SK-N-SH treated with all-trans-retinoic acid at 6 μM for 48 hours (cell line): ENCODE results near the gene GRK4.
"Not testable (repeated sequence)": the region's sequence is repeated elsewhere in the genome, so short reads cannot be mapped to it uniquely, and the experiment has no call there.

Experiments used
- ATAC-seq: fragments of 200-7000 bp; cut with Tn5 transposase; 3 replicates; pipeline ENCODE4 v1.9.1; 2020; ENCODE audit warnings: mild to moderate bottlenecking, moderate library complexity
- BACH2 ChIP-seq: fragments of 250-450 bp; sonication (Bioruptor Pico); IDR thresholded peaks from 2 replicates; pipeline ENCODE4 v1.9.0; 2021; ENCODE audit warnings: mild to moderate bottlenecking, borderline replicate concordance
- CREB5 ChIP-seq: fragments of 250-450 bp; sonication (Bioruptor Pico); IDR thresholded peaks from 2 replicates; pipeline ENCODE4 v1.5.1; 2020; ENCODE audit warnings: low read depth, mild to moderate bottlenecking, moderate library complexity
- CSDC2 ChIP-seq: fragments of 250-450 bp; sonication (Bioruptor Pico); IDR thresholded peaks from 2 replicates; pipeline ENCODE4 v1.5.0; 2020; ENCODE audit warnings: mild to moderate bottlenecking, moderate library complexity
- CSRNP3 ChIP-seq: fragments of 250-450 bp; sonication (Bioruptor Pico); IDR thresholded peaks from 2 replicates; pipeline ENCODE4 v1.5.1; 2021; ENCODE audit warnings: mild to moderate bottlenecking, moderate library complexity
- GLIS3 ChIP-seq: fragments of 250-450 bp; sonication (Bioruptor Pico); IDR thresholded peaks from 2 replicates; pipeline ENCODE4 v1.5.0; 2020; ENCODE audit warnings: mild to moderate bottlenecking, moderate library complexity
- ISL1 ChIP-seq: fragments of 250-450 bp; sonication (Bioruptor Pico); IDR thresholded peaks from 2 replicates; pipeline ENCODE4 v2.1.2; 2022; ENCODE audit warnings: mild to moderate bottlenecking, moderate library complexity
- PATZ1 ChIP-seq: fragments of 250-450 bp; sonication (Bioruptor Pico); IDR thresholded peaks from 2 replicates; pipeline ENCODE4 v1.8.0; 2020; ENCODE audit warnings: mild to moderate bottlenecking, moderate library complexity, borderline replicate concordance
- POU6F1 ChIP-seq: fragments of 250-450 bp; sonication (Bioruptor Pico); IDR thresholded peaks from 2 replicates; pipeline ENCODE4 v1.8.0; 2021; ENCODE audit warnings: low read depth, mild to moderate bottlenecking, moderate library complexity, borderline replicate concordance
- PPARA ChIP-seq: fragments of 250-450 bp; sonication (Bioruptor Pico); IDR thresholded peaks from 2 replicates; pipeline ENCODE4 v1.5.0; 2020; ENCODE audit warnings: mild to moderate bottlenecking, borderline replicate concordance
- RARB ChIP-seq: fragments of 250-450 bp; sonication (Bioruptor Pico); IDR thresholded peaks from 2 replicates; pipeline ENCODE4 v1.8.0; 2021; ENCODE audit warnings: mild to moderate bottlenecking, moderate library complexity
- TCF4 ChIP-seq: fragments of 250-450 bp; sonication (Bioruptor Pico); IDR thresholded peaks from 2 replicates; pipeline ENCODE4 v1.8.0; 2021; ENCODE audit warnings: mild to moderate bottlenecking, moderate library complexity, borderline replicate concordance
- TOX ChIP-seq: fragments of 250-450 bp; sonication (Bioruptor Pico); IDR thresholded peaks from 2 replicates; pipeline ENCODE4 v1.8.0; 2021; ENCODE audit warnings: mild to moderate bottlenecking, moderate library complexity, borderline replicate concordance
- TSHZ2 ChIP-seq: fragments of 250-450 bp; sonication (Bioruptor Pico); IDR thresholded peaks from 2 replicates; pipeline ENCODE4 v1.5.0; 2020; ENCODE audit warnings: mild to moderate bottlenecking, moderate library complexity
- ZC3H10 ChIP-seq: fragments of 250-450 bp; sonication (Bioruptor Pico); IDR thresholded peaks from 2 replicates; pipeline ENCODE4 v1.5.1; 2021; ENCODE audit warnings: mild to moderate bottlenecking, moderate library complexity
- ZFP3 ChIP-seq: fragments of 250-450 bp; sonication (Bioruptor Pico); IDR thresholded peaks from 2 replicates; pipeline ENCODE4 v1.5.0; 2020; ENCODE audit warnings: mild to moderate bottlenecking, moderate library complexity
- ZFP30 ChIP-seq: fragments of 450-650 bp; formaldehyde crosslinking; IDR thresholded peaks from 2 replicates; pipeline ENCODE4 v1.5.0; 2022; ENCODE audit warnings: mild to moderate bottlenecking, moderate library complexity
- ZNF565 ChIP-seq: fragments of 450-650 bp; formaldehyde crosslinking; conservative IDR thresholded peaks from 2 replicates; pipeline ENCODE4 v1.5.0; 2020; ENCODE audit warnings: low read depth, mild to moderate bottlenecking, moderate library complexity
- ZNF70 ChIP-seq: fragments of 450-650 bp; formaldehyde crosslinking; IDR thresholded peaks from 2 replicates; pipeline ENCODE4 v1.5.0; 2020; ENCODE audit warnings: mild to moderate bottlenecking, moderate library complexity
- ZNF8 ChIP-seq: fragments of 450-650 bp; formaldehyde crosslinking; IDR thresholded peaks from 2 replicates; pipeline ENCODE4 v1.5.0; 2020; ENCODE audit warnings: mild to moderate bottlenecking, moderate library complexity

The GRK4 gene

GRCh38 chr4:2944586-2945526 is 18.5 kb upstream of the GRK4 start (continued):
- TF ChIP-seq CSRNP3 (CRISPR knock-in tag) = no peak
- TF ChIP-seq TCF4 (CRISPR knock-in tag) = no peak
- TF ChIP-seq ZNF8 (CRISPR knock-in tag) = no peak
- no peak for TF ChIP-seq ZC3H10 (CRISPR knock-in tag)
- no peak for TF ChIP-seq TSHZ2
- TF ChIP-seq TOX (CRISPR knock-in tag) = no peak
- no peak for TF ChIP-seq ZFP3 (CRISPR knock-in tag)
- no peak for TF ChIP-seq CSDC2 (CRISPR knock-in tag)
- no peak for TF ChIP-seq ISL1
- no peak for TF ChIP-seq ZNF565 (CRISPR knock-in tag)
- TF ChIP-seq ZFP30 (CRISPR knock-in tag) = no peak

- not testable (repeated sequence) for ATAC-seq
Observed at GRCh38 chr4:2945619-2946604, 17.5 kb upstream of the GRK4 start.

- ATAC-seq = no peak
- TF ChIP-seq TOX (CRISPR knock-in tag) (no peak), CREB5 (CRISPR knock-in tag) (no peak), ZNF70 (no peak), PPARA (no peak), RARB (CRISPR knock-in tag) (no peak), POU6F1 (CRISPR knock-in tag) (no peak), ZNF565 (CRISPR knock-in tag) (no peak), ZC3H10 (CRISPR knock-in tag) (no peak), BACH2 (CRISPR knock-in tag) (no peak), TCF4 (CRISPR knock-in tag) (no peak), CSRNP3 (CRISPR knock-in tag) (no peak), GLIS3 (CRISPR knock-in tag) (no peak), ZFP3 (CRISPR knock-in tag) (no peak), ISL1 (no peak), PATZ1 (CRISPR knock-in tag) (no peak)
Observed at GRCh38 chr4:2946812-2947600, 16.4 kb upstream of the GRK4 start.
